Measurements from ENCODE around the gene ACE2. TPM values are rescaled to one million over a fixed set of nuclear protein-coding genes. Genes with fewer than 3 reads are reported as not detected.

Gene ACE2
- total RNA-seq, 2 donors from 2014 or later = 0.16 to 0.53 TPM

GRCh38 chrX:15606136-15606535 is 5.4 kb upstream of the ACE2 start:
- Mint-ChIP-seq H3K4me1 (ENCODE audit: low read depth) (no peaks in the 10 kb centered on the region), H3K27ac (no peak overlapping the region), H3K36me3 (ENCODE audit: insufficient read depth in 2 of 2) (peaks cover 0 to 2% of the 10 kb centered on the region in 2 donors), H3K9me3 (no peaks in the 10 kb centered on the region), H3K27me3 (ENCODE audit: low read depth) (peaks cover 51% of the 10 kb centered on the region), H3K4me3 (no peak overlapping the region)
- ATAC-seq (replicated peaks in 1 of 2) = no peak
- DNase-seq = no peak

GRCh38 chrX:15605226-15605625 is 4.5 kb upstream of the ACE2 start:
- Mint-ChIP-seq H3K9me3 (no peaks in the 10 kb centered on the region), H3K27ac (no peak overlapping the region), H3K4me3 (no peak overlapping the region), H3K36me3 (ENCODE audit: insufficient read depth in 2 of 2) (peaks cover 0 to 2% of the 10 kb centered on the region in 2 donors), H3K4me1 (ENCODE audit: low read depth) (no peaks in the 10 kb centered on the region), H3K27me3 (ENCODE audit: low read depth) (peaks cover 57% of the 10 kb centered on the region)
- ATAC-seq (replicated peaks in 1 of 2) = no peak
- DNase-seq = no peak

GRCh38 chrX:15602761-15603160 is 2.0 kb upstream of the ACE2 start:
- Mint-ChIP-seq H3K36me3 (ENCODE audit: insufficient read depth in 2 of 2) (peaks cover 0 to 2% of the 10 kb centered on the region in 2 donors), H3K4me3 (no peak overlapping the region), H3K9me3 (no peaks in the 10 kb centered on the region), H3K4me1 (ENCODE audit: low read depth) (no peaks in the 10 kb centered on the region), H3K27ac (no peak overlapping the region), H3K27me3 (ENCODE audit: low read depth) (peaks cover 50% of the 10 kb centered on the region)
- DNase-seq (no peak), ATAC-seq (replicated peaks in 1 of 2) (no peak)

DNA sequence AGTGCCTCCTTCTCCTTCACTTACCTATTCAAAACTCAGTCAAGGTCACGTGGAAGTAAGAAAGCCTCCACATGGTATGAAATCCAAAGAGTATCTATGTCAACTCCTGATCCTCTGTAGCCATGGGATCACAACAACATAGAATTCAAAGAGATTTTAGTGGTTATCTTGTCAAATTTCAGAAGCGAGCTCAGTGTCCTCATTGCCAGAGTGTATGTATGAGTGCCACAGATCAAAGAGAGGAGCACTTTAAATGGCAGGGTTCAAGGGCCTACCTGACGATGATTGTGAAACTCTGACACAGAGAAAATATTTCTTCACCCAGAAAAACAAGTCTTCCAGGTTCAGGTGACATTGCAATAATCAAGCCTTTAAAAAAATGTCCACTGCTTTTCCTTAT is 1.2 kb upstream of the ACE2 start:
- Mint-ChIP-seq H3K9me3 (no peaks in the 10 kb centered on the region), H3K27ac (no peak overlapping the region), H3K27me3 (ENCODE audit: low read depth) (peaks cover 50% of the 10 kb centered on the region), H3K4me3 (no peak overlapping the region), H3K4me1 (ENCODE audit: low read depth) (no peaks in the 10 kb centered on the region), H3K36me3 (ENCODE audit: insufficient read depth in 2 of 2) (peaks cover 0 to 2% of the 10 kb centered on the region in 2 donors)
- DNase-seq (no peak), ATAC-seq (replicated peaks in 1 of 2) (no peak)

DNA sequence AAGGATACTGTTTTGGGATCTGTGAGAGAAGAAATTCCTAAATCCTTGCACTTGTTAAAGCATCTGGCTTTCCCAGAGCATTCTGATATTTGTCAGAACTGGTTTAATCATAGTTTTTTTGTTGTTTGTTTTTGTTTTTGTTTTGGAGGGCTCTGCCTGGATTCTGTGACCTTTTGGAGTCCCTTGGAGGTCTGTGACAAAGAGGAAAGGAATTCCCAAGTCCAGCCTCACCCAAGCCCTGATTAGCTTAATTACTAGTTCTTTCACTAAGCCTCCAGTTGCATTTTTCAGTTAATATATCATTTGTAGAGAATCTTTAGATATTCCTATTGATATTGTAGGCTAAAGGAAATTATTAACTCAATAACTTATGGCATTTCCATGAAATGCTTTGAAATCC is 711 bp downstream of the ACE2 start:
- Mint-ChIP-seq H3K36me3 (ENCODE audit: insufficient read depth in 2 of 2) (peaks cover 0 to 2% of the 10 kb centered on the region in 2 donors), H3K27me3 (ENCODE audit: low read depth) (peaks cover 54% of the 10 kb centered on the region), H3K9me3 (no peaks in the 10 kb centered on the region), H3K4me3 (no peak overlapping the region), H3K4me1 (ENCODE audit: low read depth) (no peaks in the 10 kb centered on the region), H3K27ac (no peak overlapping the region)
- ATAC-seq (replicated peaks in 1 of 2) (no peak), DNase-seq (no peak)

GRCh38 chrX:15599461-15599860 is 1.3 kb downstream of the ACE2 start:
- no peak overlapping the region for H3K27ac Mint-ChIP-seq
- H3K36me3 Mint-ChIP-seq (ENCODE audit: insufficient read depth in 2 of 2) = peaks cover 0 to 2% of the 10 kb centered on the region in 2 donors
- H3K4me3 Mint-ChIP-seq = no peak overlapping the region
- no peak for DNase-seq
- no peaks in the 10 kb centered on the region for H3K9me3 Mint-ChIP-seq
- H3K4me1 Mint-ChIP-seq (ENCODE audit: low read depth) = no peaks in the 10 kb centered on the region
- peaks cover 52% of the 10 kb centered on the region for H3K27me3 Mint-ChIP-seq (ENCODE audit: low read depth)
- ATAC-seq (replicated peaks in 1 of 2) = no peak

- H3K27me3 Mint-ChIP-seq (ENCODE audit: low read depth) = peaks cover 43% of the 10 kb centered on the region
- peaks cover 0 to 2% of the 10 kb centered on the region in 2 donors for H3K36me3 Mint-ChIP-seq (ENCODE audit: insufficient read depth in 2 of 2)
- no peak overlapping the region for H3K4me3 Mint-ChIP-seq
- no peak overlapping the region for H3K27ac Mint-ChIP-seq
- H3K9me3 Mint-ChIP-seq = no peaks in the 10 kb centered on the region
- DNase-seq (no peak), ATAC-seq (replicated peaks in 1 of 2) (no peak)
- H3K4me1 Mint-ChIP-seq (ENCODE audit: low read depth) = no peaks in the 10 kb centered on the region
Measured at GRCh38 chrX:15598026-15598425, 2.7 kb downstream of the ACE2 start.

DNA sequence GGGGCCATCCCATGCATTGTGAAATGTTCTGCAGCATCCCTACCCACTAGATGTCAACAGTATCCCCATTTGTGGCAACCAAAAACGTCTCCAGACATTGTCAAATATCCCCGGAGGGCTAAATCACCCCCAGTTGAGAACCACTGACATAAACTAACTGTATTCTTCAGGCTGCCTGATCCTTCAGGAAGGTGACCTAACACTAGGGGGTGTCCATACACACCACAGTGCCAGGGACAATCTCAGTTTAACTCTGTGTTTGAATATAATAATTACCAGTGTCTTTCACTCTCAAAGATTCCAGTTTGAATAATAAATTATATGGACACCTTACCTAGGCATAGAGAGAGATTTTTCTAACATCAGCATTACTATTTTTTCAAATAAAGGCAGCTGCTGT is 6.4 kb downstream of the ACE2 start:
- no peaks in the 10 kb centered on the region for H3K9me3 Mint-ChIP-seq
- peaks cover 54% of the 10 kb centered on the region for H3K27me3 Mint-ChIP-seq (ENCODE audit: low read depth)
- H3K4me3 Mint-ChIP-seq = no peak overlapping the region
- ATAC-seq (replicated peaks in 1 of 2) (no peak), DNase-seq (no peak)
- H3K36me3 Mint-ChIP-seq (ENCODE audit: insufficient read depth in 2 of 2) = no peaks in the 10 kb centered on the region
- H3K27ac Mint-ChIP-seq = no peak overlapping the region
- no peaks in the 10 kb centered on the region for H3K4me1 Mint-ChIP-seq (ENCODE audit: low read depth)

- Mint-ChIP-seq H3K27ac (no peak overlapping the region), H3K4me1 (ENCODE audit: low read depth) (no peaks in the 10 kb centered on the region), H3K4me3 (no peak overlapping the region), H3K9me3 (no peaks in the 10 kb centered on the region), H3K27me3 (ENCODE audit: low read depth) (peaks cover 70% of the 10 kb centered on the region), H3K36me3 (ENCODE audit: insufficient read depth in 2 of 2) (no peaks in the 10 kb centered on the region)
- ATAC-seq (replicated peaks in 1 of 2) (no peak), DNase-seq (no peak)
Measured at GRCh38 chrX:15579778-15580747, 20.7 kb downstream of the ACE2 start.

- no peak for DNase-seq
- H3K4me1 Mint-ChIP-seq (ENCODE audit: low read depth) = no peaks in the 10 kb centered on the region
Measured at GRCh38 chrX:15576019-15576418, 24.7 kb downstream of the ACE2 start.

GRCh38 chrX:15574017-15574416 is 26.7 kb downstream of the ACE2 start:
- no peak overlapping the region for H3K4me3 Mint-ChIP-seq
- no peak for ATAC-seq (replicated peaks in 1 of 2)
- H3K36me3 Mint-ChIP-seq (ENCODE audit: insufficient read depth in 2 of 2) = no peaks in the 10 kb centered on the region
- H3K27me3 Mint-ChIP-seq (ENCODE audit: low read depth) = peaks cover 62% of the 10 kb centered on the region
- DNase-seq = no peak
- H3K27ac Mint-ChIP-seq = no peak overlapping the region
- no peaks in the 10 kb centered on the region for H3K9me3 Mint-ChIP-seq
- H3K4me1 Mint-ChIP-seq (ENCODE audit: low read depth) = no peaks in the 10 kb centered on the region

More at GRCh38 chrX:15576019-15576418, 24.7 kb downstream of the ACE2 start:
- Mint-ChIP-seq H3K4me3 (no peak overlapping the region), H3K27ac (no peak overlapping the region), H3K27me3 (ENCODE audit: low read depth) (peaks cover 58% of the 10 kb centered on the region), H3K36me3 (ENCODE audit: insufficient read depth in 2 of 2) (no peaks in the 10 kb centered on the region), H3K9me3 (no peaks in the 10 kb centered on the region)
- no peak for ATAC-seq (replicated peaks in 1 of 2)

- H3K27ac Mint-ChIP-seq = no peak overlapping the region
- H3K9me3 Mint-ChIP-seq = no peaks in the 10 kb centered on the region
- H3K4me3 Mint-ChIP-seq = no peak overlapping the region
- peaks cover 62% of the 10 kb centered on the region for H3K27me3 Mint-ChIP-seq (ENCODE audit: low read depth)
- H3K4me1 Mint-ChIP-seq (ENCODE audit: low read depth) = no peaks in the 10 kb centered on the region
- no peak for ATAC-seq (replicated peaks in 1 of 2)
- DNase-seq = no peak
- H3K36me3 Mint-ChIP-seq (ENCODE audit: insufficient read depth in 2 of 2) = no peaks in the 10 kb centered on the region
Measured at GRCh38 chrX:15570145-15570544, 30.6 kb downstream of the ACE2 start.

GRCh38 chrX:15567886-15568616 is 32.7 kb downstream of the ACE2 start:
- no peaks in the 10 kb centered on the region for H3K9me3 Mint-ChIP-seq
- no peaks in the 10 kb centered on the region for H3K36me3 Mint-ChIP-seq (ENCODE audit: insufficient read depth in 2 of 2)
- DNase-seq (no peak), ATAC-seq (replicated peaks in 1 of 2) (no peak)
- H3K4me1 Mint-ChIP-seq (ENCODE audit: low read depth) = no peaks in the 10 kb centered on the region
- peaks cover 55% of the 10 kb centered on the region for H3K27me3 Mint-ChIP-seq (ENCODE audit: low read depth)
- no peak overlapping the region for H3K4me3 Mint-ChIP-seq
- H3K27ac Mint-ChIP-seq = no peak overlapping the region
